Panc1 (cell line): Measurements from ENCODE around the gene GIPC3. TPM values are rescaled to one million over a fixed set of nuclear protein-coding genes. Genes with fewer than 3 reads are reported as not detected.

Source experiments
- ATAC-seq: fragments of 200-7000 bp; cut with Tn5 transposase; 2 replicates; pipeline ENCODE4 v1.9.1; 2020; ENCODE audit warnings: mild to moderate bottlenecking, moderate library complexity
- BruUV-seq: library from RNA; stranded (reverse); fragments of 400-500 nt; replicated peaks from 2 replicates; lab custom pipeline; 2021; lab: Mats Ljungman, UMichigan
- CTCF ChIA-PET: fragments of 300-600 bp; sonication (Branson Sonifier 250); formaldehyde crosslinking; loops from one replicate; lab custom pipeline; 2022; ENCODE audit warnings: antibody characterized with exemption; lab: Charles Lee
- POLR2A ChIA-PET: fragments of 300-600 bp; sonication (Branson Sonifier 250); formaldehyde crosslinking; loops from one replicate; lab custom pipeline; 2022; ENCODE audit warnings: antibody characterized with exemption; lab: Charles Lee
- DNase-seq: peaks from one replicate; pipeline ENCODE4 v3.0.0-alpha.2; 2010; ENCODE audit warnings: low read depth, low spot score
- H3K27ac ChIP-seq: 2 replicates; pipeline ENCODE4 v1.5.1; 2011; ENCODE audit warnings: mild to moderate bottlenecking, low read length, inconsistent platforms
- H3K27me3 ChIP-seq: fragments of 200-500 bp; sonication (Bioruptor generic); 2 replicates; pipeline ENCODE4 v1.6.0; 2014; ENCODE audit warnings: low read length, inconsistent platforms; ENCODE audit not compliant: control insufficient read depth, insufficient read depth
- H3K36me3 ChIP-seq: fragments of 200-500 bp; sonication (Bioruptor generic); 2 replicates; pipeline ENCODE4 v1.5.1; 2014; ENCODE audit warnings: inconsistent platforms, mild to moderate bottlenecking, low read length, moderate library complexity; ENCODE audit not compliant: control insufficient read depth, insufficient read depth
- H3K4me1 ChIP-seq: 2 replicates; pipeline ENCODE4 v1.5.1; 2011; ENCODE audit warnings: inconsistent platforms, mild to moderate bottlenecking, low read length, moderate library complexity; ENCODE audit not compliant: control insufficient read depth, insufficient read depth
- H3K4me3 ChIP-seq, 2 experiments: 2 replicates each; pipeline ENCODE4 v1.5.1; 2011 to 2012; ENCODE audit warnings: low read depth in 2 of 2, low read length in 2 of 2, mild to moderate bottlenecking in 2 of 2, inconsistent platforms in 1 of 2, moderate library complexity in 1 of 2
- H3K9me3 ChIP-seq: fragments of 200-500 bp; sonication (Bioruptor generic); 2 replicates; pipeline ENCODE4 v1.5.1; 2014; ENCODE audit warnings: low read depth, mild to moderate bottlenecking, inconsistent platforms, low read length, moderate library complexity; ENCODE audit not compliant: control insufficient read depth, insufficient read depth
- CTCF ChIP-seq: fragments of 450-650 bp; IDR thresholded peaks from 2 replicates; pipeline ENCODE4 v1.5.1; 2017; ENCODE audit warnings: mild to moderate bottlenecking
- POLR2AphosphoS5 ChIP-seq: IDR thresholded peaks from 2 replicates; pipeline ENCODE4 v1.6.1; 2012; ENCODE audit warnings: mild to moderate bottlenecking, low read depth, low read length, moderate library complexity
- REST ChIP-seq, 2 experiments: IDR thresholded peaks; 2 replicates each; pipeline ENCODE4 v1.6.1; 2011 to 2012; ENCODE audit warnings: low read depth in 2 of 2, control low read depth in 1 of 2, low read length in 1 of 2, mild to moderate bottlenecking in 1 of 2, moderate library complexity in 1 of 2; ENCODE audit not compliant: insufficient read depth in 1 of 2
- SIN3A ChIP-seq: IDR thresholded peaks from 2 replicates; pipeline ENCODE4 v1.6.1; 2012; ENCODE audit warnings: low read depth, mild to moderate bottlenecking, low read length, moderate library complexity, borderline replicate concordance; ENCODE audit not compliant: insufficient read depth
- TCF7L2 ChIP-seq: IDR thresholded peaks from 2 replicates; pipeline ENCODE4 v1.6.1; 2011; ENCODE audit warnings: mild to moderate bottlenecking, low read depth, low read length, inconsistent platforms
- in situ Hi-C: cut with HindIII; loops from 2 replicates; pipeline ENCODE4 v1.10.0; 2016; ENCODE audit warnings: low sequenced_read_pairs, low pct_unique_long_range_greater_than_20kb
- intact Hi-C: fragments of 100-400 bp; cut with micrococcal nuclease; formaldehyde crosslinking; loops from one replicate; pipeline ENCODE4 v1.10.0; 2022; ENCODE audit not compliant: unreplicated experiment
- total RNA-seq: library from RNA; stranded (reverse); gene quantifications from one replicate; pipeline ENCODE4 v1.2.1, GENCODE V29; 2021; ENCODE audit not compliant: unreplicated experiment

GIPC3 gene
- total RNA-seq, 1 experiment from 2014 or later, result 0.92 TPM

DNA sequence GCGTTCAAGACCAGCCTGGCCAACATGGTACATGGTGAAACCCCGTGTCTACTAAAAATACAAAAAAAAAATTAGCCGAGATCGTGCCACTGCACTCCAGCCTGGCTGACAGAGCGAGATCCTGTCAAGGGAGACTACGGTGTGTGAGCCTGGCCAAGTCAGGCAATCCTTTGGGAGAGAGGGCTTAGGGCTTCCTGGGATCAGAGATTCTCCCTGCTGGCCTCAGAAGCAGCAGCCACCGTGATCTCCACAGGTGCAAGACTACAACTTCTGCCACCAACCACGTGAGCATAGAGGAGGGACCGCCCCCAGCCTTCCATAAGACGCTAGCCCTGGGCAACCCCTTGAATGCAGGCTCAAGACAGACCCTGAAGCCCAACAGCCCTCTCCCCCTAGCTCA, 35.5 kb upstream of the GIPC3 start:
- H3K36me3 ChIP-seq, result 0 out of 2 replicates have a peak, but pooled peaks cover 3% of the 10 kb centered on the region
- no peaks in the 10 kb centered on the region for H3K9me3 ChIP-seq
- H3K27me3 ChIP-seq, result no peaks in the 10 kb centered on the region
- in situ Hi-C loops (no loop called here), intact Hi-C loops (no loop called here)
- no peak for TF ChIP-seq TCF7L2
- ATAC-seq, result no peak
- no TSS peak for BruUV-seq
- H3K4me3 ChIP-seq, result no peak overlapping the region
- POLR2A ChIA-PET, result no interaction called here
- H3K27ac ChIP-seq, result no peak overlapping the region
- H3K4me1 ChIP-seq, result 0 out of 2 replicates have a peak, but pooled peaks cover 2% of the 10 kb centered on the region
- CTCF ChIA-PET, result no interaction called here
- DNase-seq, result no peak

DNA sequence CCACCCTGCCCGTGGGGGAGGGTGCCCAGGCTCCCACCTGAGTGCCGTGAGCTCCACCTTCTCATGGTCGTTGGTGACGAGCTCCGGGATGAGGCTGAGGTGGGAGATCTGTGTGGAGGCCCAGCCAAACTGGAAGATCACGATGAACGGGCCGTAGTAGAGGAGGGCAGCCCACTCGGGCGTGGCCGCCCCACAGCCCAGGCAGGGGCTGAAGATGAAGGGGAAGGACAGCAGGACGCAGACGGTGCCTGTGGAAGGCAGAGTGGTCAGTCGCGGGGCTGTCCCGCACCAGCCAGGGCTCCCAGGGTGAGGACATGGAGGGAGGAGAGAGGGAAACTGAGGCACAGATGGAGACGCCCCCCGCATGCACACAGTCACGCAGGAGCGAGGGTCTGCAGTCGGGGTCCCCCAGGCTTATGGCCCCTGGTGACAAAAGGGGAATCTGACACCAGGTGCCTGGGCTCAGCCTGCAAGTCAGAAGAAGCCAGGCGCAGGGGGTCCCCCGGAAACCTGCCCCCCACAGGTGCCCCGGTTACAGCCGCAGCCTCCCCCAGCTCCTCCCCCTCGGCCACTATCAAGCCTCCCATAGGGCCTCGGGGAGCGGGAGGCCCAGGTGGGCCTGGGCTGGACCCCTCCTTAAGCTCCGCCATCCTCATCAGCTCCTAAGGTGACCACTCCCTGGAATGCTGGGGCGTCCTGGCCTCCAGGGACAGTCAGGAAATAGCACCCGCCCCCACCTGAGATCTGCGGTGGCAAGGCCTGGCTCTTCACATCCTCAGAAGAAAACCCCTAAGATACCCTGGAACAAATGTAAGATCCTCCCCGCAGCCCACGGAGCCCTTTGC, 34.1 kb upstream of the GIPC3 start:
- no peaks in the 10 kb centered on the region for H3K9me3 ChIP-seq
- CTCF ChIA-PET, result no interaction called here

More for the DNA sequence above, 34.1 kb upstream of the GIPC3 start:
- Histone ChIP-seq H3K27me3 (no peaks in the 10 kb centered on the region), H3K4me3 (no peak overlapping the region), H3K4me1 (peaks cover 7% of the 10 kb centered on the region), H3K27ac (no peak overlapping the region), H3K36me3 (no peaks in the 10 kb centered on the region)
- POLR2A ChIA-PET, result no interaction called here
- no peak for ATAC-seq
- no TSS peak for BruUV-seq
- no peak for TF ChIP-seq CTCF
- TF ChIP-seq TCF7L2, result no peak
- TF ChIP-seq SIN3A, result no peak
- no peak for TF ChIP-seq REST (IDR thresholded peaks at IDR 0.05; ENCODE audit: insufficient read depth in 1 of 2, low read depth in 2 of 2, low read length in 1 of 2)
- no peak for TF ChIP-seq POLR2AphosphoS5
- intact Hi-C loops, result no loop called here
- no peak for DNase-seq
- in situ Hi-C loops, result no loop called here
